ENCODE measurements around the gene CHAD. TPM values are rescaled to one million over a fixed set of nuclear protein-coding genes. Genes with fewer than 3 reads are reported as not detected.

CHAD gene
- total RNA-seq, 1 experiment from 2014 or later, result not detected

DNA sequence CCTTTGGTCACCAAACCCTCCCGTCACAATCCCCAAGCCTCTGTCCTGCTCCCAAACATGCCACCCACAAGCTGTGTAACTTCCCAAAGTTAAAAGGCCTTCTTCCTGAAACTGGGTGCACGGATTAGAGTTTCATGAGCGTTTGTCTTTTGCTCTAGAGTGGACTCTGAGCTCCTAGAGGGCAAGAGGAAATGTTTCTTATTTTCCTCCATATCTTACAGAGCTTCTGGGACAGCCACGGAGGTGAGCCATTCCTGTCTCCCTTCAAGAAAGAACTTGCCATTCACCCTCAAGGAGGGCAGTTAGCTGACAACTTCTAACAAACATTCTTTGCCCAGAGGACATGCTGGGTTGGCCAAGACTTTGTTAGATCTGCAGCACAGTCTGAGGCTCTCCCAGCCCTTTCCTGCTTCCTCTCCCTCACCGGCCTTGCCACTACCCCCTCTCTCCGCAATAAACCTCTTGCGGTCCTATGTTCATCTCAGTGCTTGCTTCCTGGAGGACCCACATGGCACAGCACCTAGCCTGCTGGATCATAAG lies 37.0 kb upstream of the CHAD start:
- BruUV-seq (replicated peaks), result no TSS peak
- H3K27me3 Mint-ChIP-seq (ENCODE audit: insufficient read depth, unreplicated experiment), result no peaks in the 10 kb centered on the region
- H3K4me1 Mint-ChIP-seq (ENCODE audit: insufficient read depth, unreplicated experiment), result peaks cover 11% of the 10 kb centered on the region
- H3K4me3 Mint-ChIP-seq (ENCODE audit: unreplicated experiment), result no peak overlapping the region
- H3K36me3 Mint-ChIP-seq (ENCODE audit: insufficient read depth, unreplicated experiment), result peaks cover 6% of the 10 kb centered on the region
- POLR2A ChIA-PET, result interaction anchor here (0.6 to 4.5 kb wide), 3 partner anchors 10 to 82 kb away, joined by 4 to 19 read pairs (median 13); no protein-coding TSS in a partner anchor
- no peak for DNase-seq (ENCODE audit: unreplicated experiment)
- no peak overlapping the region for H3K27ac Mint-ChIP-seq (ENCODE audit: low read depth, unreplicated experiment)
- no peaks in the 10 kb centered on the region for H3K9me3 Mint-ChIP-seq (ENCODE audit: unreplicated experiment)
- TF ChIP-seq, protein P1, sequence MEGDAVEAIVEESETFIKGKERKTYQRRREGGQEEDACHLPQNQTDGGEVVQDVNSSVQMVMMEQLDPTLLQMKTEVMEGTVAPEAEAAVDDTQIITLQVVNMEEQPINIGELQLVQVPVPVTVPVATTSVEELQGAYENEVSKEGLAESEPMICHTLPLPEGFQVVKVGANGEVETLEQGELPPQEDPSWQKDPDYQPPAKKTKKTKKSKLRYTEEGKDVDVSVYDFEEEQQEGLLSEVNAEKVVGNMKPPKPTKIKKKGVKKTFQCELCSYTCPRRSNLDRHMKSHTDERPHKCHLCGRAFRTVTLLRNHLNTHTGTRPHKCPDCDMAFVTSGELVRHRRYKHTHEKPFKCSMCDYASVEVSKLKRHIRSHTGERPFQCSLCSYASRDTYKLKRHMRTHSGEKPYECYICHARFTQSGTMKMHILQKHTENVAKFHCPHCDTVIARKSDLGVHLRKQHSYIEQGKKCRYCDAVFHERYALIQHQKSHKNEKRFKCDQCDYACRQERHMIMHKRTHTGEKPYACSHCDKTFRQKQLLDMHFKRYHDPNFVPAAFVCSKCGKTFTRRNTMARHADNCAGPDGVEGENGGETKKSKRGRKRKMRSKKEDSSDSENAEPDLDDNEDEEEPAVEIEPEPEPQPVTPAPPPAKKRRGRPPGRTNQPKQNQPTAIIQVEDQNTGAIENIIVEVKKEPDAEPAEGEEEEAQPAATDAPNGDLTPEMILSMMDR (IDR thresholded peaks at IDR 0.05; ENCODE audit: unreplicated experiment), result no peak
- intact Hi-C loops (cut with micrococcal nuclease), result no loop called here
- CTCF ChIA-PET, result interaction anchor here (1.0 to 5.9 kb wide), 6 partner anchors 10 to 124 kb away, joined by 3 to 68 read pairs (median 9); no protein-coding TSS in a partner anchor

DNA sequence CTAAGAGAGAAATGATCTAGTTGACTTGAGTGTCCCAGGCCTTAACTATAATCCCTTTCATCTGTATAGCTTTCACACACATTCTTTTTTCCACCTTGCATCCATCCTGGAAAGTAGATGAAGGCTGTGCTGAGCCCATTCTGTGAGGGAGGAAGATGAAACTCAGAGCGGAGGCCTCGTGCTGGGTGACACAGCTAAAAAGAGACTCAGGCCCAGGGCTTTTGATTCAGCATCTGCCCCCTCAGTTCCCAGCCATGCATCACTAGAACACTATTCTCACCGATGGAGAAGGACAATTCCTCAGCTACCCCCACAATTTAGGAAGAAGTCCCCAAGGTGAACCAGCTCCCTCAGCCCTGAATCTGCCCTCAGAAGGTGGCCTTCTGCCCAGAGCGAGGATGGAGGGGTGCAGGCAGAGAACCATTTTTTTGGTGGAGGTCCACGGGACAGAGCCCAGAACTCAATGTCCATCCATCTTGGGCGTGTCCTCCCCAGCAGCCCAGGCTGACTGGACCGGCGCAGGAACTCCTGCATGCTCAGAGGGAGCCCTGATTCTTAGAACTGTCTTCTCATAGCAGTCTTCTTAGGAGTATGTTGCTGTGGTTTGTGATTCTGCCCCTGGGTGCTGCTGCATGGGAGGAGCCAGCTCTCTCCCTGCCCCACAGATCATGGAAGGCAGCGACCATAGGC lies 33.8 kb upstream of the CHAD start:
- no peak overlapping the region for H3K4me3 Mint-ChIP-seq (ENCODE audit: unreplicated experiment)
- ChIA-PET CTCF (interaction anchor here (0.6 to 5.9 kb wide), 10 partner anchors 10 to 346 kb away, joined by 3 to 68 read pairs (median 6); no protein-coding TSS in a partner anchor), POLR2A (interaction anchor here (0.6 to 3.0 kb wide), 4 partner anchors 9 to 504 kb away, joined by 3 to 21 read pairs (median 6); no protein-coding TSS in a partner anchor)
- DNase-seq (ENCODE audit: unreplicated experiment), result no peak
- H3K36me3 Mint-ChIP-seq (ENCODE audit: insufficient read depth, unreplicated experiment), result peaks cover 6% of the 10 kb centered on the region
- no peak overlapping the region for H3K27ac Mint-ChIP-seq (ENCODE audit: low read depth, unreplicated experiment)
- no peaks in the 10 kb centered on the region for H3K27me3 Mint-ChIP-seq (ENCODE audit: insufficient read depth, unreplicated experiment)
- intact Hi-C loops (cut with micrococcal nuclease), result no loop called here
- peaks cover 11% of the 10 kb centered on the region for H3K4me1 Mint-ChIP-seq (ENCODE audit: insufficient read depth, unreplicated experiment)
- BruUV-seq (replicated peaks), result no TSS peak
- H3K9me3 Mint-ChIP-seq (ENCODE audit: unreplicated experiment), result no peaks in the 10 kb centered on the region
- TF ChIP-seq, protein P1 (IDR thresholded peaks at IDR 0.05; ENCODE audit: unreplicated experiment), result no peak

GRCh38 chr17:50501054-50501453 lies 32.4 kb upstream of the CHAD start:
- POLR2A ChIA-PET, result interaction anchor here (0.5 to 3.0 kb wide), 5 partner anchors 10 to 41 kb away, joined by 3 to 21 read pairs (median 4); no protein-coding TSS in a partner anchor
- no peaks in the 10 kb centered on the region for H3K27me3 Mint-ChIP-seq (ENCODE audit: insufficient read depth, unreplicated experiment)

DNA sequence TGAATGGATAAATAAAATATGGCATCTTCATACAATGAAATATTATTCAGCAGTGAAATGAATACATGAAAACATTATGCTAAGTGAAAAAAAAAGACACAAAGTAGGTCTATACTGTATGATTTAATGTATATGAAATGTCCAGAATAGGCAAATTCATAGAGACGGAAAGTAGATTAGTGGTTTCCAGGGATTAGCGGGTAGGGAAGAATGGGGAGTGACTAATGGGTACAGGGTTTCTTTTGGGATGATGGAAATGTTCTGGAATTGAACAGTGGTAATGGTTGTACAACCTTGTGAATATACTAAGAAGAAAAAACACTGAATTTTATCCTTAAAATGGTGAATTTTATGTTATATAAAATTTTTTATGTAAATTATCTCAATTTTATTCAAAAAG lies 31.0 kb upstream of the CHAD start:
- CTCF ChIA-PET, result interaction anchor here (0.6 to 5.9 kb wide), 2 partner anchors 17 to 166 kb away, joined by 3 to 68 read pairs; no protein-coding TSS in a partner anchor
- BruUV-seq (replicated peaks), result no TSS peak
- intact Hi-C loops (cut with micrococcal nuclease), result no loop called here

More at GRCh38 chr17:50501054-50501453, 32.4 kb upstream of the CHAD start:
- peak; percentile 59 for DNase-seq (ENCODE audit: unreplicated experiment)
- H3K4me1 Mint-ChIP-seq (ENCODE audit: insufficient read depth, unreplicated experiment), result peaks cover 11% of the 10 kb centered on the region
- CTCF ChIA-PET, result interaction anchor here (0.6 to 5.9 kb wide), 16 partner anchors 8 to 584 kb away, joined by 3 to 68 read pairs (median 4); no protein-coding TSS in a partner anchor
- H3K9me3 Mint-ChIP-seq (ENCODE audit: unreplicated experiment), result no peaks in the 10 kb centered on the region
- intact Hi-C loops (cut with micrococcal nuclease), result loop anchor here (1.0 kb wide), 1 partner anchor 19 kb away; no protein-coding TSS in a partner anchor
- BruUV-seq (replicated peaks), result no TSS peak
- TF ChIP-seq, protein P1 (IDR thresholded peaks at IDR 0.05; ENCODE audit: unreplicated experiment), result peak; percentile 31
- H3K4me3 Mint-ChIP-seq (ENCODE audit: unreplicated experiment), result no peak overlapping the region
- H3K27ac Mint-ChIP-seq (ENCODE audit: low read depth, unreplicated experiment), result no peak overlapping the region
- peaks cover 6% of the 10 kb centered on the region for H3K36me3 Mint-ChIP-seq (ENCODE audit: insufficient read depth, unreplicated experiment)

More for the DNA sequence above, 31.0 kb upstream of the CHAD start:
- POLR2A ChIA-PET, result no interaction called here
- H3K4me3 Mint-ChIP-seq (ENCODE audit: unreplicated experiment), result no peak overlapping the region
- TF ChIP-seq, protein P1 (IDR thresholded peaks at IDR 0.05; ENCODE audit: unreplicated experiment), result no peak
- no peak for DNase-seq (ENCODE audit: unreplicated experiment)
- H3K27me3 Mint-ChIP-seq (ENCODE audit: insufficient read depth, unreplicated experiment), result no peaks in the 10 kb centered on the region
- H3K27ac Mint-ChIP-seq (ENCODE audit: low read depth, unreplicated experiment), result no peak overlapping the region
- H3K9me3 Mint-ChIP-seq (ENCODE audit: unreplicated experiment), result no peaks in the 10 kb centered on the region
- H3K36me3 Mint-ChIP-seq (ENCODE audit: insufficient read depth, unreplicated experiment), result peaks cover 4% of the 10 kb centered on the region
- H3K4me1 Mint-ChIP-seq (ENCODE audit: insufficient read depth, unreplicated experiment), result peaks cover 10% of the 10 kb centered on the region

Measured in MCF 10A (cell line).